ENCODE measurements around the gene OR2H1.
"Not testable (repeated sequence)": the region's sequence is repeated elsewhere in the genome, so short reads cannot be mapped to it uniquely, and the experiment has no call there.

OR2H1 gene

DNA sequence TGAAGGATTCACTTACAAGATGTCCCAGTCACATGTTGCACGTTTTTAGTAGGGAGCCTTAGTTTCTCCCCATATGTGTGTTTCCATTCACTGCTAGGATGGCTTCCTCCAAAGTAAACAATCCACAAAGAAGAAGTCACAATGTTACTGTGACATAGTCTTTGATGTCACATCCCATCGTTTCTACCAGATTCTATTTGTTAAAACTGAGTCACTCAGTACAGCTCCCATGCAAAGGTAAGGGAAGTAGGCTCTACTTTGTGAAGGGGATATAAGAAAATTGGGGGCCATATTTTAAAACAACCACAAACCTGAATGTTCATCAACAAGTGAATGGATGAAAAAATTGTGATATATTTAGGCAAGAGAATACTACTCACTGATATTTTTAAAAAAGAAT, at the start of gene OR2H1, which contains the start of gene OR11A1:
OR2H1 (plus strand) TSS at position 185 of the 400 bp plus-strand sequence. CDS start 4,615 bp downstream, outside the sequence.
OR11A1 (minus strand) TSS at position 101 of the 400 bp plus-strand sequence. CDS start 29,430 bp downstream, outside the sequence.
- DNase-seq, result no peak

DNA sequence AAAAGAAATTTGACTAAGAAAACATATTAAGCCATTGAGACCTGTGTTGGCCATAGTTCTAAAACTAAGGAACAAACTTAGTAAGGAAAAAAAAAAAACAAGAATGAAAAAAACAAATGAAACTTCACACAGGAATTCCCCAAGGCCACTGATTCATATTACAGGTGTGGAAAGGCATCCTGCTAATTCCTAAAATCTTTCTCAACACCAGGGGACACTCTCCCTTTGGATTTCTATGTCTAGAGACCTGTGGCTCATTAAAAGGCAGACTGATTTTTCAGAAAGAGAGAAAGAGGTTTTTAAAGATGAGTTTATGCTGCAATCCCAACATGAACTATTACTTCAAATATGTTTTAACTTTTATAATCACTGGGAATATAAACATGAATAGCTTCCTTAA, 42.4 kb upstream of the OR2H1 start, which contains the start of gene OR12D1:
OR12D1 (plus strand) TSS at position 341 of the 400 bp plus-strand sequence.
- DNase-seq, result no peak

DNA sequence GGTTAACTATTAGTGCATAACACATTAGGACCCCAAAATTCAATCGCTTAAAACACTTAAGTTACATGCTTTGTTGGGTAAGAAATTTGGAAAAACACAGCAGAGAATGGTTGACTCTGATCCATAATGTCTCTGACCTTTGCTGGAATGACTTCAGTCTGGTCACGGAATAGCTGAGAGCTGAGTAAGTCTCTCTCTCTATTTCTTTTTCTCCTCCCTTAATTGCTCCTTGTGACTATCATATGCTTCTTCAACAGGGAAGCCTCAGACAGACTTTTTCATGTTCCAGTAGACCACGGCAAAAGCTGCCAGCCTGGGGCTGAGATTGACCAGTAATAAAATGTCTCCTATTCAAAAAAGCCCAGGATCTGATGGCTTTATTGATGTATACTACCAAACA, 37.4 kb upstream of the OR2H1 start:
- DNase-seq, result no peak

DNA sequence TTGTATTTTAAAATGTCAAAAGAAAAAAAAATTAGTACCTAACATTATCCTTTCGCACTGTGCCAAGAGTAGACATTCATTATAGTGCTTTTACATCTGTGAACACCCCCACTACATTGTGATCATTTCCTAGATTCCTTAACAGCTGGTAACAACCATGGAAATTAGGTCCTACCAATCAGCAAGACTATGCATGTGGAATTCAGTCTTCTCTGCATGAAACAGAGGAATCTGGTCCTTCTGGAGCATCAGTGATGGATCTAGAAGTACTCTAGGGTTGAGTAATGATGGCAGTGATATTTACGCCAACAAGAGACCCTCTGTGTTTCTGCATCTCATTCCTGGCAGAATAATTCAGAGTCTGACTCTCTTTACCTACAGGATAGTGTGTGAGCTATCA, 32.8 kb upstream of the OR2H1 start:
- no peak for DNase-seq

DNA sequence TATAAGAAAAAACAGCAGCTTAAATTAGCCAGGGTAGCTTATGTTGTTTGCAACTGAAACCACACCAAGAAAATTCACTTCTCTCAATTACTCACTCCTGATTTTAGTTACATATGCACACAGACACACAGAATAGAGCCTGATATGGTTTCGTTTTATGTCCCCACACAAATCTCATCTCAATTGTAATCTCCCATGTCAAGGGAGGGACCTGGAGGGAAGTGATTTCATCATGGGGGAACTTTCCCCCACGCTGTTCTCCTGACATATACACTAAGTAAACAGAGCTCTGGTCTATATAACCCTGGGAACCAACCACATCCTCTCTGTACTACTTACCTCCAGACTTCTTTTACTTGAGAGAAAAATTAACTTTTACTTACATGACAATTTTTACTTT, 32.4 kb upstream of the OR2H1 start:
- DNase-seq, result no peak

DNA sequence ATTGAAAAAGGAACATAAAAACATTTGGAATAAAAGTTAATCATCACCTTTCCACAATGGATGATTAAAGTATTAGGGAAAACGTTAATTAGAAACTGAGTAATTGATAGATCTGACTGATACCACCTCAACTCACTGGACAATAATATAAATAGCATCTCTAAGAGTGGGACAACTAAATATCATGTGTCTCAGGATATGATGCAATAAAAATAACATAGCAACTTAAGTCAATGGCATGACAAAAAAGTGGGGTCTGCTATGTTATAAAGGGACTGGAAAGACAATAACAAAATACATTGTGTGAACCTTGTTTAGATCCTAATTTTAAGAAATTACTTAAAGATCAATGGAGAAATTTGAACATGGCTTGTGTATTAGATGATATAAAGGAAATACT, 31.9 kb upstream of the OR2H1 start:
- DNase-seq, result no peak

DNA sequence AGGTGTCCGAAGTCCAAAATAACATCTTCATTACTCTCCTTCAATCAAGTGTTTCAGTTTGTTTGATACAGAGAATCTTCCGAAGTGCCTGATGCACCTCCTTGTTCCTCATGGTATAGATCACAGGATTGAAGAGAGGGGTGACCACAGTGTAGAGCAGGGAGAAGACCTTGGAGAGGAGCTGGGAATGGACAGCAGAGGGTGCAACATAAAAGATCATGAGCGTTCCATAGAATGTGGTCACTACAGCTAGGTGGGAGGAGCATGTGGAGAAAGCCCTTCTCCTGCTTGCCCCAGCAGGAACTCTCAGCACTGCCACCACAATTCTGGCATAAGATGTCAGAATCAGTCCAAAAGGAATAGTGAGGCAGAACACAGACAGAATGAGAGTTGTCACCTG, 30.3 kb upstream of the OR2H1 start:
- DNase-seq, result no peak

DNA sequence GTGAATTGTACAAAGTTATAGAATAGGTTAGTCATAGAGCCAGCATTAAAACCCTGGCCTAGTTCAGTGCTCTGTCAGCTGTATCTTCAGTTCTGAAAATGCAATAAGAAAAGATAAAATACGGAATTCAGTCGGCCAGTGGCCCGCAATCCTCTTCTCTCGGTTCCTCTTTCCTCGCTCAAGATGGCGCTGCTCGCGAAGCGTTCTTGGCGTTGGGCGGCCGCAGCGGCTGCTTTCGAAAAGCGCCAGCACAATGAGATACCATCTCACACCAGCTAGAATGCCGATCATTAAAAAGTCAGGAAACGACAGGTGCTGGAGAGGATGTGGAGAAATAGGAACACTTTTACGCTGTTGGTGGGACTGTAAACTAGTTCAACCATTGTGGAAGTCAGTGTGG, 20.2 kb upstream of the OR2H1 start:
- not testable (repeated sequence) for DNase-seq

DNA sequence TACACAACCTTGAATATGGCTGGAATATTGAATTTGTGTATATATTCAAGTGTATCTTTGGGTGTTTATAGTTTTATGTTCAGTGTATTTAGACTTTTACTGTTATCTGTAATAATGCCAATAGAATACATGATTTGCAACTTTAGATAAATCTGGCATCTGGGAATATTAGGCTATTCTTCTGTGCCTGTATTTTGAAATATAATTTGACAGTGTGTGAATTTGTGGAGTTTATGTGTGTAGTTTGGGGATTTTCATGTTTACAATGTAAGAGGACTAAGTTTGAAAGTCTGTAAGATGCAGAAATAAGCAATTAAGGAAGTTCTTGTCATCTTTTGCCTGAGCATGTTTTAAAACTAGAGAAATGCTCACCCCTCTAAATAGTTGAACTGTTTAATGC, 17.9 kb upstream of the OR2H1 start, which contains the start of gene OR10C1:
OR10C1 (plus strand) TSS at position 301 of the 400 bp plus-strand sequence. CDS start 710 bp downstream, outside the sequence.
- no peak for DNase-seq

DNA sequence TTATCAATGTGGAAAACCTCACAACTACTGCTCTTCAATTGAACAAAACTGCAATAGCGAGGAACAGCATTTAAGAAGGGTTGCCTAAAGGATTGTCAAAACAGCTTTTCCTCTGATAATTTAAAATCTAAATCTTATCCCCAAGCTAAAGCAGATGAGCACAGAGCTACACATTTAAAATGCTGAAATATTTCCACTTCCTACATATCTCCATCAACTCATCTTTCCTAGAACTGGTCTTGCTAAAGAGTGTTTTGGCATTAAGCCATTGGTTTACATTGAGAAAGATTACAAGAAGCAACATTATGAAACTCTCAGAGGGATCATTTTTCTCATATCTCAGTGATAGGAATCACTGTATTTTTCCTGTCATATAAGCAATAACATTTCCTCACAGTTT, 14.2 kb upstream of the OR2H1 start:
- DNase-seq, result no peak

DNA sequence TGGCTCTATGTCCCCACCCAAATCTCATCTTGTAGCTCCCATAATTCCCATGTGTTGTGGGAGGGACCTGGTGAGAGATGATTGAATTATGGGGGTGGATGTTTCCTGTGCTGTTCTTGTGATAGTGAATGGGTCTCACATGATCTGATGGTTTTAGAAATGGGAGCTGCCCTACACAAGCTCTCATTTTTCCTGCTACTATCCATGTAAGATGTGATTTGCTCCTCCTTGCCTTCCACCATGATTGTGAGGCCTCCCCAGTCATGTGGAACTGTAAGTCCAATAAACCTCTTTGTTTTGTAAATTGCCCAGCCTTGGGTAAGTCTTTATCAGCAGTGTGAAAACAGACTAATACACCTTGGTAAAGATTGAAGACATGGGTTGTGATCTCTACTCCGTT, 12.9 kb upstream of the OR2H1 start:
- not testable (repeated sequence) for DNase-seq

DNA sequence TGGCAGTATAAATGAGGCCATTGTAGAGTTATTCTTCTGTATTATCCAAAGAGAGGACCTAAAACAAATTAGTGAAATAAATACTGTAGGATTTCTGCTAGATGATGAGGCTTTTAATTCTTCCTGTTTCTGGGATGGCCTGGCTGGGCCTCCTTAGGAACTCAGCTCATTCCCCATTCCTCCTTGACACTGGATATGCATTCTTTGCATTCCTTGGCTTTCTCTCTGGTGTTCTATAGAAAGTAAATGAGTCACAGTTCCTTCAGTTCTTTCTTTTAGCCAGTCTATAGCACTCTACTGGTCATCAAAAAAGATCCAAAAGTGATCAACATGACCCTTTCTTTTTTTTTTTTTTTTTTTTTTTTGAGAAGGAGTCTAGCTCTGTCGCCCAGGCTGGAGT, 9.3 kb upstream of the OR2H1 start:
- DNase-seq, result no peak

DNA sequence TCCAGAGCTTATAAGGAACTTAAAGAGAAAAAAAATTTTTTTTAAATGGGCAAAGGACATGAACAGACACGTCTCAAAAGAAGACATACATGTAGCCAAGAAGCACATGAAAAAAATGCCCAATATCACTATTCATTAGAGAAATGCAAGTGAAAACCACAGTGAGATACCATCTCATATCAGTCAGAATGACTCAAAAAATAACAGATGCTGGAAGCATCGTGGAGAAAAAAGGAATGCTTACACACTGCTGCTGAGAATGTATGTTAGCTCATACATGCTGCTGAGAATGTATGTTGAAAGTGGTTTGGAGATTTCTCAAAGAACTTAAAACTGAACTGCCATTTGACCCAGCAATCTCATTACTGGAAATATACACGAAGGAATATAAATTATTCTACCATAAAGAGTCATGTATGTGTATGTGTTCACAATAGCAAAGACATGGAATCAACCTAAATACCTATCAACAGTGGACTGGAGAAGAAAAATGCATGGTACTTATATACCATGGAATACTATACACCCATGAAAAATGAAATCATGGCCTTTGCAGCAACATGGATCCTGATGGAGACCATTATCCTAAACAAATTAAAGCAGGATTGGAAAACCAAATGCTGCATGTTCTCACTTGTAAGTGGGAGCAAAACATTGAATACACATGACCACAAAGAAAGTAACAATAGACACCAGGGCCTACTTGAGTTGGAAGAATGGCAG, 5.3 kb upstream of the OR2H1 start:
- DNase-seq, result no peak

DNA sequence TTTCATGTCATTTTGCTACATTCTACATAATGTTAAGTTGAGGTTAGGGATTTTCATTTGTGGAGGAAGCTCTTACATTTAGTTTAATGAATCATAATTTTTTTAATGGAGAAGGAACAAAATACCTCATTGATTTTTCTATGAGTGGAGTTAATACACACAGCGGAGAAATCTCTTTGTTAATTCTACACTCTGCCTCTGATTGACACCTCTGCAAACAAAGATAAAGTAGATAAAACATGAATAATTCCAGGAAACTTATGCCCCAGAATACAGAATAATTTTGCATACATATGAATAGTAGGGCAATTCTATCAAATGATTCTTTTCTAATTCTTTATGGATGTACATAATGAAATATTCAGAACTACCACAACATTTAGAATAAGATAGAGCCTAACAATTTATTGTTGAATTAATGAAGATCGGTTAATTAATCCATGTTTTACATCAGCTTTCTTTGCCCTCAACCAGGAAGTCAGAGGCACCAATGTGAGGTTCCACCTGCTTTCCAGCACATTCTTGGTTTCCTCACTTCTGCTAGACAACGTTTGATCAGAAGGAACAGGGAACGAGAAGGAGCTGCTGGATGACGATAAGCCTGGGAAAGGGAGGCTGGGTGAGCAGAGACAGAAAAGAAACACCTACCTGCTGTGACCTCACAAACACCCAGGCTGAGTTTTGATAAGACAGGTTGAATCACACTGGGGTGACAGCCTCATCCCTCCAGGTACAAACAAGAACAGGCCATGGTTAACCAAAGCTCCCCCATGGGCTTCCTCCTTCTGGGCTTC, 4.3 kb downstream of the OR2H1 start:
- DNase-seq, result no peak

DNA sequence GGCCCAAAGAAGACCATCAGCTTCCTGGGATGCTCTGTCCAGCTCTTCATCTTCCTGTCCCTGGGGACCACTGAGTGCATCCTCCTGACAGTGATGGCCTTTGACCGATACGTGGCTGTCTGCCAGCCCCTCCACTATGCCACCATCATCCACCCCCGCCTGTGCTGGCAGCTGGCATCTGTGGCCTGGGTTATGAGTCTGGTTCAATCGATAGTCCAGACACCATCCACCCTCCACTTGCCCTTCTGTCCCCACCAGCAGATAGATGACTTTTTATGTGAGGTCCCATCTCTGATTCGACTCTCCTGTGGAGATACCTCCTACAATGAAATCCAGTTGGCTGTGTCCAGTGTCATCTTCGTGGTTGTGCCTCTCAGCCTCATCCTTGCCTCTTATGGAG, 5.1 kb downstream of the OR2H1 start:
- DNase-seq, result no peak

DNA sequence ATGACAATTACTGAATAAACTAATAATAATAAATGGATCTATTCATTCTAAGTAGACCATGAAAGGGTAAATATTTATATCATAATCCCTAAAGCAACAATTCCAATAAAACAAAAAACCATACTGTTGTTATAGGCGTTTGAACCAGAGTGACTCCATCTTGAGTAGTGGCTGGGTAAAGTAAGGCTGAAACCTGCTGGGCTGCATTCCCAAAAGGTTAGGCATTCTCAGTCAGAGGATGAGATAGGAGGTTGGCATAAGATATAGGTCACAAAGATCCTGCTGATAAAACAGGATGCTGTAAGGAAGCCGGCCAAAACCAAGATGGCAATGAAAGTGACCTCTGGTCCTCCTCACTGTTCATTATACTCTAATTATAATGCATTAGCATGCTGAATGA, 8.3 kb downstream of the OR2H1 start:
- DNase-seq, result no peak

DNA sequence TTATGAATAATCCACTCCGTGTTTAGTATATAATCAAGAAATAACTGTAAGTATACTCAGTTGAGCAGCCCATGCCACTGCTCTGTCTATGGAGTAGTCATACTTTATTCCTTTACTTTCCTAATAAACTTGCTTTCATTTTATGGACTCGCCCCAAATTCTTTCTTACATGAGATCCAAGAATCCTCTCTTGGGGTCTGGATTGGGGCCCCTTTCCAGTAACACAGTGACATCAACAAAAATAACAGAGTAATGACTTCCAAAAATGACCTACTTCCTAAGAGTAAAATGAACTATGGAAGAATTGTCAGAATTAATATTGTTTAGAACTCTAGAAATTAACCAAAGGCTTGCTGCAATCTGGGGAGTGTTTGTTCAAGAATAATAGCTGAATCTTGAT, 8.8 kb downstream of the OR2H1 start:
- no peak for DNase-seq

DNA sequence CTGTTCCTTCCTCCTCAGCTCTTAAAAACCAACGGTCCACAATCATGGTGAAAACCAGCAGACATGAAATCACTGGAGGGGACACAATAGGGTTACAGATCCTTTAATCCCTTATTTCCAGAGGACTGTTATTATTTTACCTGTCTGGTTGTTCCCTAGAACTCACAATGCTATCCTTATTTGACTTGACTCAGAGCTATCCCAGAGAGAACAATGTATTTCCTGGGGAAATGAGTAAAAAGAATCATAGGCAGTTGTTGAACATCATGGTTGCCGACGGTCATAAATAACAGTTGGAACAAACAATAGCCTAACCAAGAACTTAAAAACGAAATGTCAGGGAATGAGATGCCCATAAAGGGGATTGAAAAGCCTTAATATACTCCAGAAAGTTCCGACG, 9.3 kb downstream of the OR2H1 start:
- DNase-seq, result no peak

DNA sequence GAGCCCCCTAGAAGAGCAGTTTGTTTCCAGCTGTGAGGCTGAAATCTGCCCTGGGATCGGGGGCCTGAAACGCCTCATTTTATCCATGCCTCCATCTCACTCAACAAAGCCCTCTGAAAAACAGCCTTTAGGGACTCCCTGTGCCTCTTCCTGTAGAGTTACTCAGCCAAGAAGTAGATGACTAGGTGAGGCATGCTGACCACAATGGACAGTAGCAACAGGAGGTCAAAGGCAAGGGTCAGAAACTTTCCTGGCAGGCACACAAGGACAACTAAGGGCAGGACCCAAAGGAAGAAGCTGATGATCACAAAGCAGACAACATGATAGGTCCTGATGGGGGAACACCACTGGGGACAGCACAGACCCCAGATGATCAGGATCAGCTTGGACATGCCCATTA, 18.0 kb downstream of the OR2H1 start:
- no peak for DNase-seq

DNA sequence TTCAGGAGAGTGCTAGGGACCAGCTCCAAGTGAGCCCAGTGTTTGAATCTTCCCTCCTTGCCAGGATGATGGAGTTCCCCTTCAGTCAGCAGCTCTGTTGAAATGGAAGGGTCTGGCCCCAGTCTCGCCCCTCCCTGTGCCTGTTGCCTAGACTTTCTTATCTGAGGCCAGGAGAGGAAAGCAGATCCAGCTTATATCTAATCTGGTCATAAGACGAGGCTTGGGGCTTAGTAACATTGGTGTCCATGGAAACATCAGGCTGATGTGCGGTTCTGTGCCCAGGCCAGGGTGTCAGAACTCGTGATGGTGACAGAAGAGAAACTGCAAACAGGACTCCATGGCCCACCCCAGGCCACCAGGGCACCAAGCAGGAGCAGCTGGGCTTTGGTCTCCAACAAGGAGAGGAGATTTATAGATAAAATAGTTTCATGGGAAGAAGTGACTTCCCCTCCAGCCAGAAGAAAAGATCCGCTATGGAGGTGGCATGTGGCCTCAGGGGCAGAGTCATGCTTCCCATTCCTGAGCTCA, 21.0 kb downstream of the OR2H1 start:
- DNase-seq, result no peak

DNA sequence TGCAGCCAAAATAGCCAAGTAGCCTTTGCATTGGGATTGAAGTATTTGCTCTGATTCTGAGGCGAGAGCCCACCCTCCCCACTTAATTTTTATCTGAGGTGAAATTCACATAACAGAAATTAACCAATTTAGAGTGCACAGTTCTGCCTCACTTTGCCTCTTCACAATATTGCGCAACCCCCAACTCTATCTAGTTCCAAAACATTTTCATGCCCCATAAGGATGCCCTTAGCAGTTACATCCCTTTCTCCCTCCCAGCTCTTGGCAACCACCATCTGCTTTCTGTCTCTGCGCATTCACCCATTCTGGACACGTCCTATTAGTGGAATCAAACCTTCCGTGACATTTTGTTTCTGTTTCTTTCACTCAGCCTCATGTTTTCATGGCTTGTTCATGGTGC, 21.8 kb downstream of the OR2H1 start:
- no peak for DNase-seq

DNA sequence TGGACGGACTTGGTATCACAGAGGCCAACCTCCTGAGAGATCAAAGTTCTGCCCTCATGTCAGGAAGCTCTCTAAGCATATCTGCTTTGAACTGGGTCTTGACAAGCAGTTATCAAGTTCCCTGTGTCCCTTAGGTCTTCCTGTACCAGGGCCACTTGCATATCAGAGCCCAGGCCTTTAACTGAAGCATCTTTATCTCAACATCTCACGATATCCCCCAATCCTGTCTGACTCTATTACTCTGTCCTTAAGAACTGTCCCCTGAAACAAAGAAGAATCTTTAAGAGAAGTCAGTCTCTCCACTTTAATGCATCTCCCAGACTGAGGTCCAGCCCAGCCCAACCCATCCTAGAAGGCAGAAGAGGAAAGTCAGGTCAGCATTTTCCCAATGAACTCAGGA, 22.6 kb downstream of the OR2H1 start:
- no peak for DNase-seq

DNA sequence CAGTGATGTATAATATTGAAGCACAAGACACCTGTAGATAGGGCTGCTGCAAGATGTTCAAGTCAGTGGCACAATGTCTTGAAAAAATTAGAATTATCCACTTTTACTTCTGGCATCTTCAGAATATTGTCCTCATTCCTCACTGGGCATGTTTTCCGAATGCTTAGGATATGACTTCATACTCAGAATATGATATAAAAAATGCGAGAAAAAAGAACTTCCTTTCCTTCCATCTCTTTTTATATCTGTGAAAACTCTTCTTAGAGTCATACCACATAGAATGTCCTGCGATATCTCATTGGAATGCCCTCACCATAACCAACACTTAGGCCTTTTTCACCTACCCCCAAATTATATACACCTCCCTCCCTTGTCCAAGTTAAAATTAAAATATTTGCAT, 26.2 kb downstream of the OR2H1 start:
- DNase-seq, result no peak

DNA sequence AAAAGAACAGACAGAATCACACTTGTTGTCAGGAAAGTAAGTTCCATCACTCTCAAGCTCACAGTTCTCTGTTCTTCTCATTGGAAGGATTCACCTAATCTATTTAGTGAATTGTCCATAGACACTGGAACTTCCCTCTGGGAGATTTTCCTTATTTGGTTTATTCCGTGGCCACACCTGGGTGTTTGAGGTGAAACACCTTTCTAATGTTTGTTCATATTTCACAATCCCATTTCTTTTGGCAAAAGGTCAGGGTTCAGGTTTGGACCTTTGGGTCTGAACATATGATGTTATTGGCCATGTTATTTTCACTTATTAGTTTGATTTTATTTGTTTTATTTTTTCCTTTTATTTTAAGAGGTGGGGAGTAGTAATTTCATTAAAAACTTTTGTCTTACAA, 26.8 kb downstream of the OR2H1 start:
- DNase-seq, result no peak
